WTC11 (cell line): Measurements from ENCODE around the gene PAX8. TPM values are rescaled to one million over a fixed set of nuclear protein-coding genes. Genes with fewer than 3 reads are reported as not detected.
A peak's percentile ranks its signal among the peaks of the same experiment; 100 is the strongest.

Experiments used
- ATAC-seq: fragments of 200-7000 bp; cut with Tn5 transposase; 2 replicates; pipeline ENCODE4 v1.10.0; 2021; ENCODE audit warnings: mild to moderate bottlenecking, moderate library complexity
- CTCF ChIA-PET: fragments of 300-600 bp; sonication (Branson Sonifier 250); formaldehyde crosslinking; loops from one replicate; lab custom pipeline; 2021; ENCODE audit warnings: antibody characterized with exemption; lab: Charles Lee
- POLR2A ChIA-PET: fragments of 350-600 bp; sonication (Branson Sonifier 250); formaldehyde crosslinking; loops from one replicate; lab custom pipeline; 2021; ENCODE audit warnings: antibody characterized with exemption; lab: Charles Lee
- DNase-seq: peaks from one replicate; pipeline ENCODE4 v3.0.0; 2021; ENCODE audit warnings: low spot score
- H3K27ac Mint-ChIP-seq: 2 replicates; pipeline ENCODE4 v1.8.0; 2021; ENCODE audit warnings: mixed read lengths
- H3K27me3 Mint-ChIP-seq: 2 replicates; pipeline ENCODE4 v1.8.0; 2021; ENCODE audit warnings: low read depth, mild to moderate bottlenecking, moderate library complexity, mixed read lengths
- H3K36me3 Mint-ChIP-seq: 2 replicates; pipeline ENCODE4 v1.8.0; 2021; ENCODE audit warnings: mixed read lengths
- H3K4me1 Mint-ChIP-seq: 2 replicates; pipeline ENCODE4 v1.8.0; 2022; ENCODE audit warnings: mixed read lengths
- H3K4me3 Mint-ChIP-seq: 2 replicates; pipeline ENCODE4 v1.8.0; 2021; ENCODE audit warnings: mild to moderate bottlenecking, moderate library complexity, mixed read lengths
- H3K9me3 Mint-ChIP-seq: 2 replicates; pipeline ENCODE4 v1.8.0; 2021; ENCODE audit warnings: mixed read lengths
- CREB1 ChIP-seq: sonication (generic); formaldehyde crosslinking; IDR thresholded peaks from 2 replicates; pipeline ENCODE4 v1.8.0; 2023; ENCODE audit warnings: mild to moderate bottlenecking, missing genetic modification reagents
- ELF4 ChIP-seq: sonication (generic); formaldehyde crosslinking; IDR thresholded peaks from 2 replicates; pipeline ENCODE4 v1.8.1; 2022; ENCODE audit warnings: low read depth, mild to moderate bottlenecking, moderate library complexity, missing genetic modification reagents
- MAX ChIP-seq: sonication (generic); formaldehyde crosslinking; IDR thresholded peaks from 2 replicates; pipeline ENCODE4 v1.8.0; 2022; ENCODE audit warnings: mild to moderate bottlenecking, missing genetic modification reagents
- NR1H2 ChIP-seq: sonication (generic); formaldehyde crosslinking; IDR thresholded peaks from 2 replicates; pipeline ENCODE4 v1.9.0; 2021; ENCODE audit warnings: mild to moderate bottlenecking, moderate library complexity, missing genetic modification reagents
- NR2C2 ChIP-seq: sonication (generic); formaldehyde crosslinking; IDR thresholded peaks from 2 replicates; pipeline ENCODE4 v1.8.0; 2022; ENCODE audit warnings: mild to moderate bottlenecking, missing genetic modification reagents
- SMAD4 ChIP-seq: sonication (generic); formaldehyde crosslinking; IDR thresholded peaks from 2 replicates; pipeline ENCODE4 v1.8.0; 2022; ENCODE audit warnings: mild to moderate bottlenecking, missing genetic modification reagents
- TEAD1 ChIP-seq: sonication (generic); formaldehyde crosslinking; IDR thresholded peaks from 2 replicates; pipeline ENCODE4 v1.8.0; 2022; ENCODE audit warnings: mild to moderate bottlenecking, missing genetic modification reagents
- ZNF219 ChIP-seq: sonication (generic); formaldehyde crosslinking; IDR thresholded peaks from 2 replicates; pipeline ENCODE4 v1.8.0; 2023; ENCODE audit warnings: missing genetic modification reagents, mild to moderate bottlenecking, borderline replicate concordance
- ZNF532 ChIP-seq: fragments of 250-450 bp; sonication (Bioruptor Pico); IDR thresholded peaks from 2 replicates; pipeline ENCODE4 v1.9.0; 2021; ENCODE audit warnings: mild to moderate bottlenecking, borderline replicate concordance
- total RNA-seq: library from RNA; stranded (reverse); gene quantifications from 3 replicates; pipeline ENCODE4 v1.2.3, GENCODE V29; 2021
- TF ChIP-seq, protein P1 (sequence below): fragments of 250-450 bp; sonication (Bioruptor Pico); IDR thresholded peaks from 2 replicates; pipeline ENCODE4 v1.9.0; 2021; ENCODE audit warnings: mild to moderate bottlenecking
- TF ChIP-seq, protein P2 (sequence below): sonication (generic); formaldehyde crosslinking; IDR thresholded peaks from 2 replicates; pipeline ENCODE4 v1.8.1; 2023; ENCODE audit warnings: mild to moderate bottlenecking, missing genetic modification reagents, moderate library complexity
- TF ChIP-seq, protein P3 (sequence below): sonication (generic); formaldehyde crosslinking; IDR thresholded peaks from 2 replicates; pipeline ENCODE4 v1.8.0; 2022; ENCODE audit warnings: mild to moderate bottlenecking, missing genetic modification reagents
- TF ChIP-seq, protein P4 (sequence below): sonication (generic); formaldehyde crosslinking; IDR thresholded peaks from 2 replicates; pipeline ENCODE4 v1.8.0; 2023; ENCODE audit warnings: missing genetic modification reagents, mild to moderate bottlenecking, borderline replicate concordance
- TF ChIP-seq, protein P5 (sequence below): sonication (generic); formaldehyde crosslinking; IDR thresholded peaks from 2 replicates; pipeline ENCODE4 v1.8.1; 2023; ENCODE audit warnings: mild to moderate bottlenecking, missing genetic modification reagents, moderate library complexity
- TF ChIP-seq, protein P6 (sequence below): fragments of 200-600 bp; IDR thresholded peaks from 2 replicates; pipeline ENCODE4 v1.8.0; 2022; ENCODE audit warnings: antibody characterized with exemption
- TF ChIP-seq, protein P7 (sequence below): sonication (generic); formaldehyde crosslinking; IDR thresholded peaks from 2 replicates; pipeline ENCODE4 v1.8.0; 2022; ENCODE audit warnings: missing genetic modification reagents

PAX8 gene
- total RNA-seq, 1 experiment from 2014 or later, result 0.35 TPM

GRCh38 chr2:113276216-113276760 is 2.4 kb downstream of the PAX8 start (continued):
- TF ChIP-seq ZNF532, result no peak
- TF ChIP-seq, protein P1, sequence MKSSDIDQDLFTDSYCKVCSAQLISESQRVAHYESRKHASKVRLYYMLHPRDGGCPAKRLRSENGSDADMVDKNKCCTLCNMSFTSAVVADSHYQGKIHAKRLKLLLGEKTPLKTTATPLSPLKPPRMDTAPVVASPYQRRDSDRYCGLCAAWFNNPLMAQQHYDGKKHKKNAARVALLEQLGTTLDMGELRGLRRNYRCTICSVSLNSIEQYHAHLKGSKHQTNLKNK, result no peak
- TF ChIP-seq SMAD4 (CRISPR knock-in tag), result no peak
- TF ChIP-seq, protein P2, sequence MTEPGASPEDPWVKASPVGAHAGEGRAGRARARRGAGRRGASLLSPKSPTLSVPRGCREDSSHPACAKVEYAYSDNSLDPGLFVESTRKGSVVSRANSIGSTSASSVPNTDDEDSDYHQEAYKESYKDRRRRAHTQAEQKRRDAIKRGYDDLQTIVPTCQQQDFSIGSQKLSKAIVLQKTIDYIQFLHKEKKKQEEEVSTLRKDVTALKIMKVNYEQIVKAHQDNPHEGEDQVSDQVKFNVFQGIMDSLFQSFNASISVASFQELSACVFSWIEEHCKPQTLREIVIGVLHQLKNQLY (CRISPR knock-in tag), result no peak
- TF ChIP-seq ZNF219 (CRISPR knock-in tag), result no peak
- TF ChIP-seq NR1H2 (CRISPR knock-in tag), result no peak
- TF ChIP-seq, protein P3, sequence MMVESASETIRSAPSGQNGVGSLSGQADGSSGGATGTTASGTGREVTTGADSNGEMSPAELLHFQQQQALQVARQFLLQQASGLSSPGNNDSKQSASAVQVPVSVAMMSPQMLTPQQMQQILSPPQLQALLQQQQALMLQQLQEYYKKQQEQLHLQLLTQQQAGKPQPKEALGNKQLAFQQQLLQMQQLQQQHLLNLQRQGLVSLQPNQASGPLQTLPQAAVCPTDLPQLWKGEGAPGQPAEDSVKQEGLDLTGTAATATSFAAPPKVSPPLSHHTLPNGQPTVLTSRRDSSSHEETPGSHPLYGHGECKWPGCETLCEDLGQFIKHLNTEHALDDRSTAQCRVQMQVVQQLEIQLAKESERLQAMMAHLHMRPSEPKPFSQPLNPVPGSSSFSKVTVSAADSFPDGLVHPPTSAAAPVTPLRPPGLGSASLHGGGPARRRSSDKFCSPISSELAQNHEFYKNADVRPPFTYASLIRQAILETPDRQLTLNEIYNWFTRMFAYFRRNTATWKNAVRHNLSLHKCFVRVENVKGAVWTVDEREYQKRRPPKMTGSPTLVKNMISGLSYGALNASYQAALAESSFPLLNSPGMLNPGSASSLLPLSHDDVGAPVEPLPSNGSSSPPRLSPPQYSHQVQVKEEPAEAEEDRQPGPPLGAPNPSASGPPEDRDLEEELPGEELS (CRISPR knock-in tag), result no peak
- TF ChIP-seq, protein P4, sequence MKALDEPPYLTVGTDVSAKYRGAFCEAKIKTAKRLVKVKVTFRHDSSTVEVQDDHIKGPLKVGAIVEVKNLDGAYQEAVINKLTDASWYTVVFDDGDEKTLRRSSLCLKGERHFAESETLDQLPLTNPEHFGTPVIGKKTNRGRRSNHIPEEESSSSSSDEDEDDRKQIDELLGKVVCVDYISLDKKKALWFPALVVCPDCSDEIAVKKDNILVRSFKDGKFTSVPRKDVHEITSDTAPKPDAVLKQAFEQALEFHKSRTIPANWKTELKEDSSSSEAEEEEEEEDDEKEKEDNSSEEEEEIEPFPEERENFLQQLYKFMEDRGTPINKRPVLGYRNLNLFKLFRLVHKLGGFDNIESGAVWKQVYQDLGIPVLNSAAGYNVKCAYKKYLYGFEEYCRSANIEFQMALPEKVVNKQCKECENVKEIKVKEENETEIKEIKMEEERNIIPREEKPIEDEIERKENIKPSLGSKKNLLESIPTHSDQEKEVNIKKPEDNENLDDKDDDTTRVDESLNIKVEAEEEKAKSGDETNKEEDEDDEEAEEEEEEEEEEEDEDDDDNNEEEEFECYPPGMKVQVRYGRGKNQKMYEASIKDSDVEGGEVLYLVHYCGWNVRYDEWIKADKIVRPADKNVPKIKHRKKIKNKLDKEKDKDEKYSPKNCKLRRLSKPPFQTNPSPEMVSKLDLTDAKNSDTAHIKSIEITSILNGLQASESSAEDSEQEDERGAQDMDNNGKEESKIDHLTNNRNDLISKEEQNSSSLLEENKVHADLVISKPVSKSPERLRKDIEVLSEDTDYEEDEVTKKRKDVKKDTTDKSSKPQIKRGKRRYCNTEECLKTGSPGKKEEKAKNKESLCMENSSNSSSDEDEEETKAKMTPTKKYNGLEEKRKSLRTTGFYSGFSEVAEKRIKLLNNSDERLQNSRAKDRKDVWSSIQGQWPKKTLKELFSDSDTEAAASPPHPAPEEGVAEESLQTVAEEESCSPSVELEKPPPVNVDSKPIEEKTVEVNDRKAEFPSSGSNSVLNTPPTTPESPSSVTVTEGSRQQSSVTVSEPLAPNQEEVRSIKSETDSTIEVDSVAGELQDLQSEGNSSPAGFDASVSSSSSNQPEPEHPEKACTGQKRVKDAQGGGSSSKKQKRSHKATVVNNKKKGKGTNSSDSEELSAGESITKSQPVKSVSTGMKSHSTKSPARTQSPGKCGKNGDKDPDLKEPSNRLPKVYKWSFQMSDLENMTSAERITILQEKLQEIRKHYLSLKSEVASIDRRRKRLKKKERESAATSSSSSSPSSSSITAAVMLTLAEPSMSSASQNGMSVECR (CRISPR knock-in tag), result no peak
- no peak for TF ChIP-seq TEAD1 (CRISPR knock-in tag)
- no peak for TF ChIP-seq CREB1 (CRISPR knock-in tag)
- TF ChIP-seq, protein P5, sequence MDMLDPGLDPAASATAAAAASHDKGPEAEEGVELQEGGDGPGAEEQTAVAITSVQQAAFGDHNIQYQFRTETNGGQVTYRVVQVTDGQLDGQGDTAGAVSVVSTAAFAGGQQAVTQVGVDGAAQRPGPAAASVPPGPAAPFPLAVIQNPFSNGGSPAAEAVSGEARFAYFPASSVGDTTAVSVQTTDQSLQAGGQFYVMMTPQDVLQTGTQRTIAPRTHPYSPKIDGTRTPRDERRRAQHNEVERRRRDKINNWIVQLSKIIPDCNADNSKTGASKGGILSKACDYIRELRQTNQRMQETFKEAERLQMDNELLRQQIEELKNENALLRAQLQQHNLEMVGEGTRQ (CRISPR knock-in tag), result no peak
- TF ChIP-seq, all 79 proteins: peak for 0

DNA sequence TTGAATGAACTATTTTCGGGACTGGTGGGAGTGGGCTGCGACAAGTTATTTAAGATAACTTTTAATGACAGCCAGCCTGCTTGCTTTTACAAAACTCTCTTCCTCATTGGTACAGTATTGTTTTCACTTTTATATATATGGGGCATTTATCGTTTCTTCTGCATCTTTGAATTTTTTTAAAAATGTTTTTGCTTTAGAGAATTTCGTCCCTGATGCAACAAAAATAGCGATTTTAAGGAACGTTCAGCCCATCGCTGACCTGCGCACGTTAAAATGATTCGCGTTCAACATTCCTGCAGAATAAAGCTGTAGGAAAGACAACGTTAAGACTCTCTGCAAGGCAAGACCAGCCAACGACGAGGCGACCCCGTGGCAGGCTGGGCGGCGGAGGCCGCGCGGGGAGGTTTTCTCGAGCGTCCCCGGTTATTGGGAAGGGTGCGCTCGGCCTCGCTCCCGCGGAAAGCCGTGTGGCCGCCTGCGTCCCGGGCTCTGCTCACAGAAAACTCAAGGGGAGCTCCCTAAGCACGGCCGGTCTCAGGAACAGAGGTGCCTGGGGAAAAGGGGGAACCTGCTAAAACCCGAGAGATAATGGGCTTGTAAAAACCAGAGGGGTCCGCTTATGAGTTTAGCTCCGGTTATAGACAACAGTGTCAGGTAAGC is 3.0 kb downstream of the PAX8 start:
- H3K9me3 Mint-ChIP-seq, result no peaks in the 10 kb centered on the region
- peaks cover 100% of the 10 kb centered on the region for H3K27me3 Mint-ChIP-seq
- DNase-seq (peak; percentile 16), ATAC-seq (no peak)
- no peak overlapping the region for H3K27ac Mint-ChIP-seq
- H3K36me3 Mint-ChIP-seq, result no peaks in the 10 kb centered on the region
- CTCF ChIA-PET, result interaction anchor here (0.8 to 4.1 kb wide), 9 partner anchors 8 to 195 kb away, joined by 3 to 29 read pairs (median 4); no protein-coding TSS in a partner anchor
- peak overlapping the region; percentile 74 for H3K4me3 Mint-ChIP-seq
- H3K4me1 Mint-ChIP-seq, result peaks cover 40% of the 10 kb centered on the region
- POLR2A ChIA-PET, result no interaction called here
- no peak for TF ChIP-seq NR2C2 (CRISPR knock-in tag)
- no peak for TF ChIP-seq MAX (CRISPR knock-in tag)
- TF ChIP-seq ELF4 (CRISPR knock-in tag), result no peak
- TF ChIP-seq, protein P6, sequence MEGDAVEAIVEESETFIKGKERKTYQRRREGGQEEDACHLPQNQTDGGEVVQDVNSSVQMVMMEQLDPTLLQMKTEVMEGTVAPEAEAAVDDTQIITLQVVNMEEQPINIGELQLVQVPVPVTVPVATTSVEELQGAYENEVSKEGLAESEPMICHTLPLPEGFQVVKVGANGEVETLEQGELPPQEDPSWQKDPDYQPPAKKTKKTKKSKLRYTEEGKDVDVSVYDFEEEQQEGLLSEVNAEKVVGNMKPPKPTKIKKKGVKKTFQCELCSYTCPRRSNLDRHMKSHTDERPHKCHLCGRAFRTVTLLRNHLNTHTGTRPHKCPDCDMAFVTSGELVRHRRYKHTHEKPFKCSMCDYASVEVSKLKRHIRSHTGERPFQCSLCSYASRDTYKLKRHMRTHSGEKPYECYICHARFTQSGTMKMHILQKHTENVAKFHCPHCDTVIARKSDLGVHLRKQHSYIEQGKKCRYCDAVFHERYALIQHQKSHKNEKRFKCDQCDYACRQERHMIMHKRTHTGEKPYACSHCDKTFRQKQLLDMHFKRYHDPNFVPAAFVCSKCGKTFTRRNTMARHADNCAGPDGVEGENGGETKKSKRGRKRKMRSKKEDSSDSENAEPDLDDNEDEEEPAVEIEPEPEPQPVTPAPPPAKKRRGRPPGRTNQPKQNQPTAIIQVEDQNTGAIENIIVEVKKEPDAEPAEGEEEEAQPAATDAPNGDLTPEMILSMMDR, result no peak
- TF ChIP-seq, protein P7, sequence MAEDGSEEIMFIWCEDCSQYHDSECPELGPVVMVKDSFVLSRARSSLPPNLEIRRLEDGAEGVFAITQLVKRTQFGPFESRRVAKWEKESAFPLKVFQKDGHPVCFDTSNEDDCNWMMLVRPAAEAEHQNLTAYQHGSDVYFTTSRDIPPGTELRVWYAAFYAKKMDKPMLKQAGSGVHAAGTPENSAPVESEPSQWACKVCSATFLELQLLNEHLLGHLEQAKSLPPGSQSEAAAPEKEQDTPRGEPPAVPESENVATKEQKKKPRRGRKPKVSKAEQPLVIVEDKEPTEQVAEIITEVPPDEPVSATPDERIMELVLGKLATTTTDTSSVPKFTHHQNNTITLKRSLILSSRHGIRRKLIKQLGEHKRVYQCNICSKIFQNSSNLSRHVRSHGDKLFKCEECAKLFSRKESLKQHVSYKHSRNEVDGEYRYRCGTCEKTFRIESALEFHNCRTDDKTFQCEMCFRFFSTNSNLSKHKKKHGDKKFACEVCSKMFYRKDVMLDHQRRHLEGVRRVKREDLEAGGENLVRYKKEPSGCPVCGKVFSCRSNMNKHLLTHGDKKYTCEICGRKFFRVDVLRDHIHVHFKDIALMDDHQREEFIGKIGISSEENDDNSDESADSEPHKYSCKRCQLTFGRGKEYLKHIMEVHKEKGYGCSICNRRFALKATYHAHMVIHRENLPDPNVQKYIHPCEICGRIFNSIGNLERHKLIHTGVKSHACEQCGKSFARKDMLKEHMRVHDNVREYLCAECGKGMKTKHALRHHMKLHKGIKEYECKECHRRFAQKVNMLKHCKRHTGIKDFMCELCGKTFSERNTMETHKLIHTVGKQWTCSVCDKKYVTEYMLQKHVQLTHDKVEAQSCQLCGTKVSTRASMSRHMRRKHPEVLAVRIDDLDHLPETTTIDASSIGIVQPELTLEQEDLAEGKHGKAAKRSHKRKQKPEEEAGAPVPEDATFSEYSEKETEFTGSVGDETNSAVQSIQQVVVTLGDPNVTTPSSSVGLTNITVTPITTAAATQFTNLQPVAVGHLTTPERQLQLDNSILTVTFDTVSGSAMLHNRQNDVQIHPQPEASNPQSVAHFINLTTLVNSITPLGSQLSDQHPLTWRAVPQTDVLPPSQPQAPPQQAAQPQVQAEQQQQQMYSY (CRISPR knock-in tag), result no peak
